ENCODE results near the gene HOXA6.

The HOXA6 gene

GRCh38 chr7:27095897-27096767, 51.4 kb downstream of the HOXA6 start, which contains the start of gene HOXA1:
Gene HOXA1 (minus strand): TSS chr7:27096000. CDS start chr7:27095912, 88 bp downstream.
- no peak for DNase-seq

All from NCI-H2029 treated with DMSO at 0.1 percent for 48 hours (cell line).